Measurements from ENCODE around the gene TLK1.

The TLK1 gene

DNA sequence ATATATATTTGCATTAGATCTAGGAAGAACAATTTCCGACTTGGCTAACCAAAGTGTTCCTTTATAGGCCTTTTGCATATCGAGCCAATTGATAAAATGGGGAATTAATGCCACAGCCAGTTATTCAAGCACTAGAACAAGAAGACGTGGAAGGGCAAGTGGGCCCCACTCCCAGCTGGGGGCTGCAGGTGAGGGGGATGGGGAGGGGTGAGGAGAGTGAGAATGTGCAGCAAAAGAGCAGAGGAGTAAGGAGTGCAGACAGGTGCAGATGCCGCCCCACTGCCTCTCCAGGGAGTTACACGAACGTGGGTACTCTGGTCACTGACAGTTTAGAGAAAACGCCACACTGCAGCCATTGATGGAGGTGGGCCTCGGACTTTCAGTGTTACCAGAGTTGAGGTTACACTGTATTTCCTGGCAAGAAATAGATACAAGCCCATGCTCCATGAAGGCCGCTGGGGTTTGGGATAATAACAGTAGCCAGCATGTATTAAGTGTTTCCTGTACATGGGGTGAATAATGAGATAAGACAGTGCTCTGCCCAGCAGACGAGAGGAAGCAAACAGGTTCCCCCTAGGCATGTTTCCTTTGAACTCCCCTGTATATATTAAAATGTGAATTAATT is 190.7 kb downstream of the TLK1 start:
- no peak for DNase-seq (ENCODE audit: low read depth in 2 of 2, low spot score in 1 of 2)

DNA sequence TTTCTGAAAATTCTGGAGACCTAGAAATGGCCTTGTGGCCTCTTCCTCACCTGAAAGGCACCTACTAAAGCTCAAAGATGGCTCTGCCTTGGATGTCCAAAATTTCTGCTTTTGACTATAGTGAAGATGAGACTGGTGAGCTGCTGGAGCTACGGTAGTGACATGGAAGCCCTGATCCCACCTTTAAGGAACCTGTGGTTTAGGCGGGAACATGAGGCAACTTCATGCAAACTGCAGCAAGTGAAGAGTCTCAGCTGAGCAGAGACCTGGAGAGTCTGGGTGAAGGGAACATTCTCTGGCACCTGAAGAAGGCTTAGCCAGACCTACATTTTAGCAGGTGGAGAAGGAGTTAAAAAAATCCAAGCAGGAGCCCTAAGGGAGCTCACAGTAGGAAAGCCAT is 191.7 kb downstream of the TLK1 start:
- no peak for DNase-seq (ENCODE audit: low read depth in 2 of 2, low spot score in 1 of 2)

DNA sequence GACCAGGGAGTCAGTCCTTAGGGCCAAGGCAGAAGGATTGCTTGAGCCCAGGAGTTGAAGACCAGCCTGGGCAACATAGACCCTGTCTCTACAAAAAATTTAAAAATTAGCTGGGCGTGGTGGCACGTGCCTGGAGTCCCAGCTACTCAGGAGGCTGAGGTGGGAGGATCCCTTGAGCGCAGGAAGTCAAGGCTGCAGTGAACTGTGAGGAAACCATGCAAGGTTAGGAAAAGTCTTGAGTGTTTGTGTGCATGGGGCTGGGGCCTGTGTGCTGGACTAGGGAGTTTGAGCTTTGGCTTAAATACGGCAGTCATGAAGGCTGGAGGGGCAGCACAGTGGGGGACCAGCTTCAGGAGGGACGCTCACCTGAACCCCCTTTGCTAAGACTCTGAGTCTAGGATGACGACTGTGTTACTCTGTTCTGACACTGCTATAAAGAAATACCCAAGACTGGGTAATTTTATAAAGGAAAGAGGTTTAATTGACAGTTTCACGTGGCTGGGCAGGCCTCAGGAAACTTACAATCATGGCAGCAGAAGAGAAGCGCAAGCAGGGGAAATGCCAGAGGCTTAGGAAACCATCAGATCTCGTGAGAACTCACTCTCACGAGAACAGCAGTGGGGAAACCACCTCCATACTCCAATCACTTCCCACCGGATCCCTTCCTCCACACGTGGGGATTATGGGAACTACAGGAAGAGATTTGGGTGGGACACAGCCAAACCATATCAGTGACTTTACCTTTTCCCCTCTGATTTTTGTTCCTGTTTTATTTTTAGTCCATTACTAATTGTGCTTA is 192.3 kb downstream of the TLK1 start:
- DNase-seq (ENCODE audit: low read depth in 2 of 2, low spot score in 1 of 2): no peak

DNA sequence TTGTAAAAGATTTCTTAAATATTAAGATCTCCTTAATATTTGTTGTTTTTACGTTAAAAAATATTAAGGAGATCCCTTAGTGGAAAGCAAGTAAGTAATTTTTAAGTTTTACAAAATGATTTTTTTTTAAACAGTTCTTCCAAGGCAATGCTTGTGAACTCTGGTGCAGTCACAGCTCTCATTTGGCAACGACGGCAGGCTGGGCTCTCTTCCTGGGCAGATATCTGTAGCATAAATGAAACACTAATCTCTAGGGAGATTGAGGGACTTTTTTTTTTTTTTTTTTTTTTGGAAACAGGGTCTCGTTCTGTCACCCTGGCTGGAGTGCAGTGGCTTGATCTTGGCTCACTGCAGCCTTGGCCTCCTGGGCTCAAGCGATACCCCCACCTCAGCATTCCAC is 193.1 kb downstream of the TLK1 start:
- no peak for DNase-seq (ENCODE audit: low read depth in 2 of 2, low spot score in 1 of 2)

DNA sequence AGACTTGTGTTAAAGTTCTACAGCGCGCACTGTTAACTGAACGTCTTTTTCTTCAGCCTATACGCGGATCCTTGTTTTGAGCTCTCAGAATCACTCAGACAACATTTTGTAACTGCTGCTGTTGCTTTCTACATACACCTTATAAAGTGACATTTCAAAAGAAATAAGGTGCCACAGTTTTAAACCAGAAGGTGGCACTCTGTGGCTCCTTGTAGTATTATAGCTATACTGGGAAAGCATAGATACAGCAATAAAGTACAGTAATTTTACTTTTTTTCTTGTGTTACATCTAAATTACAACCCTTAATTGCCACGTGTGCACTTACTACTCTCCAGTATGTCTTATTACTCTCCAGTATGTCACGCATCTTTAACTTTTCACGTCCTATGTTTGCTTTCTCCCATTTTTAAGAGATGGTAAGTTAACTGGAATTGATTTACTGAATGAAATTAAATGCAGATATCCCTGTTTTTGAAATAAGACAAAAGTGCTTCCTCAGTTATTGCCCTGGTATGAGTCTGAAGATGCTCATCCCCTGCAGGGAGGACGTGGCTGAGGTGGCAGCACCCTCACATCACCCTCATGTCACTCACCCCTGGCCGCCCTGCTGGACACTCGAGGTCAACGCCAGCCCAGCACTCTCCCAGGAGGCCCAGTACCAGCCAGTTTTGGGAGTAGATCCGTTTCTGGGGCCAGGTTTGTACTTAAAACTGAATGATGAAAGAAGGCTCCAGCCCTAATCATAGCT is 193.9 kb downstream of the TLK1 start:
- DNase-seq (ENCODE audit: low read depth in 2 of 2, low spot score in 1 of 2): no peak

DNA sequence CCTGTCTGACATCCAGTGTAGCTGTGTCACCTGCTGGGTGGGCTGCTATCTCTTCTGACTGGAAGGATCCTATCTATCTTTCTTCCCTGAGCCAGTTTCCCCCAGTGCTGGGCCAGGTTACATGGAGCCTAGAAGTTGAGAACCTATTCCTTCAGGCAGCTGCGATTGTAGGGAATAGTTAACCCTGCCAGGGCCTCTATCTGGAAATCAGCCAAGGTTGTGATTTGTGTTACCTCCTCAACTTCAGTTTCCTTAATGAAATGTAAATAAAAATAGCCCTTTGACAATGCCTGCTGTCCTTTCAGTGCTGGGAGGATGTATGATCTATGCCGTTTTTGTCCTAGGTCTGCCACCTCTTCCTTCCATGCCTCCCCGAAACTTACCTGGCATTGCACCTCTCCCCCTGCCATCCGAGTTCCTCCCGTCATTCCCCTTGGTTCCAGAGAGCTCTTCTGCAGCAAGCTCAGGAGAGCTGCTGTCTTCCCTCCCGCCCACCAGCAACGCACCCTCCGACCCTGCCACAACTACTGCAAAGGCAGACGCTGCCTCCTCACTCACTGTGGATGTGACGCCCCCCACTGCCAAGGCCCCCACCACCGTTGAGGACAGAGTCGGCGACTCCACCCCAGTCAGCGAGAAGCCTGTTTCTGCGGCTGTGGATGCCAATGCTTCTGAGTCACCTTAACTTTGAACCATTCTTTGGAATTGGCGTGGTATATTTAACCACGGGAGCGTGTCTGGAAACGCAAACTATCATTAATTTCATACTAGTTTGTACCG is 195.1 kb downstream of the TLK1 start:
- DNase-seq (ENCODE audit: low read depth in 2 of 2, low spot score in 1 of 2): no peak

DNA sequence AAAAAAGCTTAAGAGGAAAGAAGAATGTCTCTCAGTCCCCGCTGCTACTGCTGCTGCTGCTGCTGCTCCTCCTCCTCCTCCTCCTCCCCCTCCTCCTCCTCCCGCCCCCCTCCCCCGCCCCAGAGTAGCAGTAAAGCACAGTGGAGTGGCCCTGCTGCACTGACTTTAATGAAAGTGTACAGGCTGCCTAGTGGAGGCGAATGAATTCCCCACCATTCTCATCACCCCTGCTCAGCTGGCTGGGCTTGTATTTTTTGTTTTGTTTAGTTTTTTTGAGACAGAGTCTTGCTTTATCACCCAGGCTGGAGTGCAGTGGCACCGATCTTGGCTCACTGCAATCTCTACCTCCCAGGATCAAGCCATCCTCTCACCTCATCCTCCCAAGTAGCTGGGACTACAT is 197.3 kb downstream of the TLK1 start:
- no peak for DNase-seq (ENCODE audit: low read depth in 2 of 2, low spot score in 1 of 2)

DNA sequence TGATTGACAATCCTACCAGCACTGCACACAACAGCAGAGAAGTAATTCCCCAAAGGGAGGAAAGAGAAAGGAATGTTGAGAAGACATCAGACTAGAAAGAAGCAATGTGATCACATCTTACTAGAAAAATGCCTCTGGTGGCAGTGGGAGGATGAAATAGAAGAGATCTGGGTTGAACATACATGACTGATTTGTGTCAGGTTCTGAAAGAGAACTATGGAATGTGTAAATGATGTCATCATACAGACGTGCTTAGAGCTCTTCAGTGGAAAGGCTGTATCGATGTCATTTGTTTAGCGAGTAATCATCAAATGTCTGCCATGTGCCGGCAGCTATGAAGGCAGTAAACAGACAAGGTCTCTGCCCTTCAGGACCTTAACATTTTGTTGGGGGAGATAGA is 206.8 kb downstream of the TLK1 start:
- DNase-seq (ENCODE audit: low read depth in 2 of 2, low spot score in 1 of 2): no peak

DNA sequence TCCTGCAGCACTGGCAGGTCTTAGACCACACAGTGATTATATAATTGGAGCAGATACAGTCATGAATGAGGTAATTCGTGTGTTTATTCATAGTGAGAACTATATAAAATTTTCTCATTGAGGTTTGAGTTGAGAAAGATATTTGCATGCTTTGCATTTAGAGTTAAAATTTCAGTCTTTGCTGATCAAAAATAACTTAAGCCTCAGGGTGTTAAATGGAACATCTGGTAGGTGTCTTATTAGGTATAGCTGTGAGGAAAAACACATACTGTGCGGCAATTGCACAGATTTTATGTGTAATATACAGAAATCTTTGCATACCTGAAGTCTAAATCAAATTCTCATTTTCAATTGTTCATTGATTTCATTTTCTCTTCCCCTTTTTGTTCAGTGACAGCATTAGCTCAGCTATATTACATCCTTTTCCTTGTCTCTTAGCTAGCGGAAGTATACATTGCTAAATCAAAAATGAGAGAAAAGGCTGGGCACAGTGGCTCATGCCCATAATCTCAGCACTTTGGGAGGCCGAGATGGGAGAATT is 210.4 kb downstream of the TLK1 start:
- no peak for DNase-seq (ENCODE audit: low read depth in 2 of 2, low spot score in 1 of 2)

DNA sequence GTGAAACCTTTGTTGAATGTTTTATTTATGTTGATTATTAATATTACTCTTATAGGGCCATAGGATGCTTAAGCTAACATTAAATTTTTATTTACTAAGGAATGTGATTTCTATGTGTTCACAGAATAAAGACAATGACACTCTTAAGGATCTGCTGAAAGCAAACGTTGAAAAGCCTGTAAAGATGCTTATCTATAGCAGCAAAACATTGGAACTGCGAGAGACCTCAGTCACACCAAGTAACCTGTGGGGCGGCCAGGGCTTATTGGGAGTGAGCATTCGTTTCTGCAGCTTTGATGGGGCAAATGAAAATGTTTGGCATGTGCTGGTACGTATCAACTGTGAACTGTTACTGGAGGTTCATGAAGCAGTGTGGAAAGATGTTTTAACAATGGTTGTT is 211.3 kb downstream of the TLK1 start:
- DNase-seq (ENCODE audit: low read depth in 2 of 2, low spot score in 1 of 2): no peak

DNA sequence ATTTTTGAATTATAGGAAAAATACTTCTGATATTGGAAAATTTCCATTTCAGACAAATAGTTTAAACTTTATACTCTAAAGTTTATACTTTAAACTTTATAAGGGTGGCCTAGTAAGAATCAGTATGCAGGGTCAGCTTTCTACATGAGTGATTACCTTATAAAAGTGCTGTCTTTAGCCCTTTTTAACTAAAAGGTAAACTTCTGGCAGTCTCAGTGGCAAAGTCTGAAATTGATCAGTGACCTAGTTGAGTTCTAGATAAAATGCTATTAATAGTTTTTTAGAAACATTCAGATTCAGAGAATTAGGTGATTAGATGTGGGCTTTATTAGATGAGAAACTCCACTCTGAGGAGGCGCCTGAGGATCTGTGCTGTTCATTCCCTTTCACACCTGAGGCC is 216.1 kb downstream of the TLK1 start:
- DNase-seq (ENCODE audit: low read depth in 2 of 2, low spot score in 1 of 2): no peak

DNA sequence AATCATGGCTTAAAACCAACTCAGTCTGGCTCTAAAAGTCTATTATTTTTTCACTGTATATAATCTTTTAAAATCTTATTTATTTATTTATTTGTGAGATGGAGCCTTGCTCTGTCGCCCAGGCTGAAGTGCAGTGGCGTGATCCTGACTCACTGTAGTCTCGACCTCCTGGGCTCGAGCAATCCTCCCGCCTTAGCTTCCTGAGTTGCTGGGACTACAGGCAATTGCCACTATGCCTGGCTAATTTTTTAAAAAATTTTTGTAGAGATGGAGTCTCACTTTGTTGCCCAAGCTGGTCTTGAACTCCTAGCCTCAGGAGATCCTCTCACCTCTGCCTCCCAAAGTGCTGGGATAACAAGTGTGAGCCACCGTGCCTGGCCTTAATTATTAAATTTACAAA is 217.1 kb downstream of the TLK1 start:
- DNase-seq (ENCODE audit: low read depth in 2 of 2, low spot score in 1 of 2): no peak

DNA sequence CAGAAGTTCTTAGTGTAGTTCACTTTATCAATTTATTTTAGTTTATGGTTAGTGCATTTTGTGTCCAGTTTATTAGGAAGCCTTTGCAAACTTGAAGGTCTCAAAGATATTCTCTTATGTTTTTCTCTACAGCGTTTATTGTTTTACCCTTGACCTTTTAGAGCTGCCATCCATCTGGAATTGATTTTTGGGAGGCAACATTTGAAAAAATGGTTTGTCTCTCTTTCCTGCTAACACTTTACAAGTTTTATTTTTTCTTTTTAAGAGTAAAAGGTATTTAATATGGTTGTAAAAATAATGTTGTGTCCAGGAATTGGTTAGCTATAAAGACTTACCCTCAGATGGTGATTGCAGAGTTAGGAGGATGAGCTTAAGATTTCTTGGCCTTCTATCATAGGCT is 217.7 kb downstream of the TLK1 start:
- DNase-seq (ENCODE audit: low read depth in 2 of 2, low spot score in 1 of 2): no peak

DNA sequence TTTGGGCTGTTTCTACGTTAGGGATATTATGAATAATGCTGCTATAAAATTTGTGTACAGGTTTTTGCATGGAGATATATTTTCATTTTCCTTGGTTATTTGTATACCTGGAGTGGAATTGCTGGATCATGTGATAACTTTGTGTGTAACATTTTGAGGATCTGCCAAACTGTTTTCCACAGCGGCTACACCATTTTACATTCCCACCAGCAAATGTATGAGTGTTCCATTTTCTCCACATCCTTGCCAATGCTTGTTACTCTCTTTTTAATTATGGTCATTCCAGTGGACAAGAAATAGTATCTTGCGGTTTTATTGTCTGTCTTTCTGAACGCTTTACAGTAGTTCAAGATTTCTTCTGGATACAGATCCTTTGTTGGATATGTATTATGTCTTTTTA is 218.1 kb downstream of the TLK1 start:
- DNase-seq (ENCODE audit: low read depth in 2 of 2, low spot score in 1 of 2): no peak

Measured in stimulated activated CD8-positive, alpha-beta memory T cell treated with anti-CD3 and anti-CD28 coated beads, Interleukin-4, amount 100 ng/mL, for 1 hour (primary cell).